K562 (cell line): ENCODE data around the gene BBC3. TPM values are rescaled to one million over a fixed set of nuclear protein-coding genes. Genes with fewer than 3 reads are reported as not detected.

Source experiments
- CBFA2T2 ChIP-seq: fragments of 450-650 bp; conservative IDR thresholded peaks from 2 replicates; pipeline ENCODE4 v1.6.1; 2017; ENCODE audit warnings: mild to moderate bottlenecking
- MAFG ChIP-seq: fragments of 450-650 bp; conservative IDR thresholded peaks from 2 replicates; pipeline ENCODE4 v1.6.1; 2016; ENCODE audit warnings: missing genetic modification characterization, missing compliant biosample characterization
- NFXL1 ChIP-seq: fragments of 450-650 bp; formaldehyde crosslinking; IDR thresholded peaks from 2 replicates; pipeline ENCODE4 v1.4.0; 2021; ENCODE audit warnings: mild to moderate bottlenecking
- PHTF2 ChIP-seq: fragments of 250-450 bp; sonication (Bioruptor Pico); IDR thresholded peaks from 2 replicates; pipeline ENCODE4 v1.5.0; 2021; ENCODE audit warnings: mild to moderate bottlenecking
- RBFOX2 ChIP-seq: fragments of 200-400 bp; formaldehyde crosslinking; IDR thresholded peaks from 2 replicates; pipeline ENCODE4 v1.6.1; 2017; ENCODE audit warnings: low read depth, mild to moderate bottlenecking, low read length, moderate library complexity
- SREBF1 ChIP-seq: fragments of 150-350 bp; IDR thresholded peaks from 2 replicates; pipeline ENCODE4 v1.6.1; 2014; ENCODE audit warnings: antibody characterized with exemption, low read depth, low read length, borderline replicate concordance
- TCF7 ChIP-seq: sonication (generic); IDR thresholded peaks from 2 replicates; pipeline ENCODE4 v1.6.1; 2016; ENCODE audit warnings: antibody characterized with exemption, borderline replicate concordance
- polyA plus RNA-seq, 8 experiments: library from polyadenylated mRNA; depleted of rRNA in 4 of 8; stranded (reverse) in 5 of 8; unstranded in 3 of 8; fragments of >200 nt; fragmentation: Nextera tagmentation in 2 of 8; fragmentation: Illumina TruSeq in 1 of 8; extraction: Ambion mirVana in 2 of 8; extraction: Trizol in 1 of 8; gene quantifications; 2 replicates each; pipeline versions ENCODE4 v1.2.1 to v1.2.3, GENCODE V29; 2011 to 2014; ENCODE audit warnings: inconsistent platforms in 1 of 8, missing spikeins in 1 of 8
- total RNA-seq, 7 experiments: library from RNA; depleted of rRNA in 6 of 7; stranded (reverse); fragments of >200 nt in 6 of 7; fragmentation: Illumina TruSeq in 2 of 7; extraction: Trizol in 2 of 7; gene quantifications; 2 replicates each; pipeline versions ENCODE4 v1.2.1 to v1.2.3, GENCODE V29; 2011 to 2021; ENCODE audit warnings: low replicate concordance in 1 of 7
- TF ChIP-seq, protein P1 (sequence below): fragments of 450-650 bp; formaldehyde crosslinking; IDR thresholded peaks from 2 replicates; pipeline ENCODE4 v1.4.0; 2022; ENCODE audit warnings: missing genetic modification characterization
- TF ChIP-seq, protein P2 (sequence below): sonication (generic); formaldehyde crosslinking; IDR thresholded peaks from 2 replicates; pipeline ENCODE4 v1.8.0; 2022; ENCODE audit warnings: missing genetic modification reagents, mild to moderate bottlenecking, moderate library complexity, borderline replicate concordance
- TF ChIP-seq, protein P3 (sequence below): fragments of 450-650 bp; IDR thresholded peaks from 2 replicates; pipeline ENCODE4 v1.6.1; 2016; ENCODE audit warnings: mild to moderate bottlenecking
- TF ChIP-seq, protein P4 (sequence below), 2 experiments: IDR thresholded peaks; 2 replicates each; pipeline ENCODE4 v1.6.1; 2011; ENCODE audit warnings: borderline replicate concordance in 1 of 2, control low read depth in 1 of 2, low read depth in 1 of 2, low read length in 1 of 2, mild to moderate bottlenecking in 1 of 2, mixed read lengths in 1 of 2, moderate library complexity in 1 of 2; ENCODE audit not compliant: insufficient read depth in 1 of 2, insufficient read length in 1 of 2, poor library complexity in 1 of 2, severe bottlenecking in 1 of 2; ENCODE audit errors: extremely low read depth in 1 of 2
- TF ChIP-seq, protein P5 (sequence below), 2 experiments: fragments of 450-650 bp; conservative IDR thresholded peaks; 2 replicates each; pipeline ENCODE4 v1.6.1; 2017; ENCODE audit warnings: mild to moderate bottlenecking in 2 of 2, moderate library complexity in 2 of 2
- TF ChIP-seq, protein P6 (sequence below): fragments of 450-650 bp; formaldehyde crosslinking; IDR thresholded peaks from 2 replicates; pipeline ENCODE4 v1.4.0; 2022; ENCODE audit warnings: mild to moderate bottlenecking, moderate library complexity

The BBC3 gene
- total and polyA plus RNA-seq, 9 of the 15 experiments (the other 6 are each of a cell fraction or from before 2014, with no cell fraction given) = 0.15 to 30.7 (median 4.8) TPM

DNA sequence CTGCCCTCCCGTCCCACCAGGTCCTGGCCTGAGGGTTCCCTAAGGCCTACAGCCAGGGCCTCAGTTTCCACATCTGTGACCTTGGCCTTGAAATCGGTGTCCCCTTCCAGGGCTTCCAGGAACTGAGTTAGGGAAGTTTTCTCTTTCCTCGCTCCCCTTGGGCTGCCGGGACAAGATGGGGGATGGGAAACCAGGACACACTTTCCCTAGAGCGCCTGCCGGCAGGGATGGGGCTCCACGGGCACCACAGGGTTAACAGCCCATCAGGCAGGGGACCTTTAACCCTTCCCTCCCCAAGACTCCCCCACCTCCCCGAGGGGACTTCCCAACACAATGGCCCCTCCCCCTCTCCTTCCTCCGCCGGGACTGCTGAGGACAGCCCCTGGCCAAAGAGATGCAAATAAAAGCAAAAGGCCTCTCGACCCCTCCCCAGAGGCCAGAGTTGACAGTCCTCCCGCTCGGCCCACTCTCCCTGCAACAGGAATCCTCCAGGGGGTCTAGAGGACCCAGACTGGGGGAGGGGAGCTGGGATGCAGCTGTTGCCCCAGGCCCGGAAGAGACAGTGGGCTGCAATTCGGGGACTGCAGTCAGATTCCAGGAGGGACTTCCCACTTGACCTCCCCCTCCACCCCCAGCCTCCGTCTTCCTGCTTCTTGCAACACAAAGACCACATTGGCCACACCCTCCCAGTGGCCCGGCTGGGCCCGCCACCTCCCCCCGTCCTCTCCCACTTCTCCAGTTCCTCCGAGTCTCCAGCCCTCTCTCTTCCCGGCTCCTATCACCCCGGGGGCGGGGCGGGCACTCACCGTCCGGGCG, 3.4 kb downstream of the BBC3 start (continued):
- TF ChIP-seq, protein P1, sequence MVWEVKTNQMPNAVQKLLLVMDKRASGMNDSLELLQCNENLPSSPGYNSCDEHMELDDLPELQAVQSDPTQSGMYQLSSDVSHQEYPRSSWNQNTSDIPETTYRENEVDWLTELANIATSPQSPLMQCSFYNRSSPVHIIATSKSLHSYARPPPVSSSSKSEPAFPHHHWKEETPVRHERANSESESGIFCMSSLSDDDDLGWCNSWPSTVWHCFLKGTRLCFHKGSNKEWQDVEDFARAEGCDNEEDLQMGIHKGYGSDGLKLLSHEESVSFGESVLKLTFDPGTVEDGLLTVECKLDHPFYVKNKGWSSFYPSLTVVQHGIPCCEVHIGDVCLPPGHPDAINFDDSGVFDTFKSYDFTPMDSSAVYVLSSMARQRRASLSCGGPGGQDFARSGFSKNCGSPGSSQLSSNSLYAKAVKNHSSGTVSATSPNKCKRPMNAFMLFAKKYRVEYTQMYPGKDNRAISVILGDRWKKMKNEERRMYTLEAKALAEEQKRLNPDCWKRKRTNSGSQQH = peak; percentile 14
- no peak for TF ChIP-seq MAFG
- no peak for TF ChIP-seq NFXL1 (CRISPR knock-in tag)
- TF ChIP-seq CBFA2T2 = no peak; the same call in 1 of the 2 replicates
- TF ChIP-seq TCF7 = no peak; the same call in 1 of the 2 replicates
- peak; percentile 46 for TF ChIP-seq RBFOX2
- TF ChIP-seq, protein P2, sequence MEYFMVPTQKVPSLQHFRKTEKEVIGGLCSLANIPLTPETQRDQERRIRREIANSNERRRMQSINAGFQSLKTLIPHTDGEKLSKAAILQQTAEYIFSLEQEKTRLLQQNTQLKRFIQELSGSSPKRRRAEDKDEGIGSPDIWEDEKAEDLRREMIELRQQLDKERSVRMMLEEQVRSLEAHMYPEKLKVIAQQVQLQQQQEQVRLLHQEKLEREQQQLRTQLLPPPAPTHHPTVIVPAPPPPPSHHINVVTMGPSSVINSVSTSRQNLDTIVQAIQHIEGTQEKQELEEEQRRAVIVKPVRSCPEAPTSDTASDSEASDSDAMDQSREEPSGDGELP = peak; percentile 56; the same call in 1 of the 2 replicates
- TF ChIP-seq, protein P3, sequence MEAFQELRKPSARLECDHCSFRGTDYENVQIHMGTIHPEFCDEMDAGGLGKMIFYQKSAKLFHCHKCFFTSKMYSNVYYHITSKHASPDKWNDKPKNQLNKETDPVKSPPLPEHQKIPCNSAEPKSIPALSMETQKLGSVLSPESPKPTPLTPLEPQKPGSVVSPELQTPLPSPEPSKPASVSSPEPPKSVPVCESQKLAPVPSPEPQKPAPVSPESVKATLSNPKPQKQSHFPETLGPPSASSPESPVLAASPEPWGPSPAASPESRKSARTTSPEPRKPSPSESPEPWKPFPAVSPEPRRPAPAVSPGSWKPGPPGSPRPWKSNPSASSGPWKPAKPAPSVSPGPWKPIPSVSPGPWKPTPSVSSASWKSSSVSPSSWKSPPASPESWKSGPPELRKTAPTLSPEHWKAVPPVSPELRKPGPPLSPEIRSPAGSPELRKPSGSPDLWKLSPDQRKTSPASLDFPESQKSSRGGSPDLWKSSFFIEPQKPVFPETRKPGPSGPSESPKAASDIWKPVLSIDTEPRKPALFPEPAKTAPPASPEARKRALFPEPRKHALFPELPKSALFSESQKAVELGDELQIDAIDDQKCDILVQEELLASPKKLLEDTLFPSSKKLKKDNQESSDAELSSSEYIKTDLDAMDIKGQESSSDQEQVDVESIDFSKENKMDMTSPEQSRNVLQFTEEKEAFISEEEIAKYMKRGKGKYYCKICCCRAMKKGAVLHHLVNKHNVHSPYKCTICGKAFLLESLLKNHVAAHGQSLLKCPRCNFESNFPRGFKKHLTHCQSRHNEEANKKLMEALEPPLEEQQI = no peak
- TF ChIP-seq, protein P4, sequence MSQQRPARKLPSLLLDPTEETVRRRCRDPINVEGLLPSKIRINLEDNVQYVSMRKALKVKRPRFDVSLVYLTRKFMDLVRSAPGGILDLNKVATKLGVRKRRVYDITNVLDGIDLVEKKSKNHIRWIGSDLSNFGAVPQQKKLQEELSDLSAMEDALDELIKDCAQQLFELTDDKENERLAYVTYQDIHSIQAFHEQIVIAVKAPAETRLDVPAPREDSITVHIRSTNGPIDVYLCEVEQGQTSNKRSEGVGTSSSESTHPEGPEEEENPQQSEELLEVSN (IDR thresholded peaks at IDR 0.05; ENCODE audit: borderline replicate concordance in 1 of 2, extremely low read depth in 1 of 2, insufficient read depth in 1 of 2, insufficient read length in 1 of 2, low read depth in 1 of 2, low read length in 1 of 2, poor library complexity in 1 of 2, severe bottlenecking in 1 of 2) = no peak
- TF ChIP-seq PHTF2 (CRISPR knock-in tag) = no peak
- TF ChIP-seq, protein P5, sequence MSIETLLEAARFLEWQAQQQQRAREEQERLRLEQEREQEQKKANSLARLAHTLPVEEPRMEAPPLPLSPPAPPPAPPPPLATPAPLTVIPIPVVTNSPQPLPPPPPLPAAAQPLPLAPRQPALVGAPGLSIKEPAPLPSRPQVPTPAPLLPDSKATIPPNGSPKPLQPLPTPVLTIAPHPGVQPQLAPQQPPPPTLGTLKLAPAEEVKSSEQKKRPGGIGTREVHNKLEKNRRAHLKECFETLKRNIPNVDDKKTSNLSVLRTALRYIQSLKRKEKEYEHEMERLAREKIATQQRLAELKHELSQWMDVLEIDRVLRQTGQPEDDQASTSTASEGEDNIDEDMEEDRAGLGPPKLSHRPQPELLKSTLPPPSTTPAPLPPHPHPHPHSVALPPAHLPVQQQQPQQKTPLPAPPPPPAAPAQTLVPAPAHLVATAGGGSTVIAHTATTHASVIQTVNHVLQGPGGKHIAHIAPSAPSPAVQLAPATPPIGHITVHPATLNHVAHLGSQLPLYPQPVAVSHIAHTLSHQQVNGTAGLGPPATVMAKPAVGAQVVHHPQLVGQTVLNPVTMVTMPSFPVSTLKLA (conservative IDR thresholded peaks at IDR 0.05) = peak; percentile 46 to 80
- TF ChIP-seq, protein P6, sequence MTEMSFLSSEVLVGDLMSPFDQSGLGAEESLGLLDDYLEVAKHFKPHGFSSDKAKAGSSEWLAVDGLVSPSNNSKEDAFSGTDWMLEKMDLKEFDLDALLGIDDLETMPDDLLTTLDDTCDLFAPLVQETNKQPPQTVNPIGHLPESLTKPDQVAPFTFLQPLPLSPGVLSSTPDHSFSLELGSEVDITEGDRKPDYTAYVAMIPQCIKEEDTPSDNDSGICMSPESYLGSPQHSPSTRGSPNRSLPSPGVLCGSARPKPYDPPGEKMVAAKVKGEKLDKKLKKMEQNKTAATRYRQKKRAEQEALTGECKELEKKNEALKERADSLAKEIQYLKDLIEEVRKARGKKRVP (CRISPR knock-in tag) = 0 out of 2 replicates have a peak, but pooled peaks have one; percentile 48
- TF ChIP-seq SREBF1 = peak; percentile 9; the same call in 1 of the 2 replicates
